ENCODE results near the gene PNMT. TPM values are rescaled to one million over a fixed set of nuclear protein-coding genes. Genes with fewer than 3 reads are reported as not detected.

Gene PNMT
- total RNA-seq, 1 experiment from 2014 or later, result 2.4 TPM

DNA sequence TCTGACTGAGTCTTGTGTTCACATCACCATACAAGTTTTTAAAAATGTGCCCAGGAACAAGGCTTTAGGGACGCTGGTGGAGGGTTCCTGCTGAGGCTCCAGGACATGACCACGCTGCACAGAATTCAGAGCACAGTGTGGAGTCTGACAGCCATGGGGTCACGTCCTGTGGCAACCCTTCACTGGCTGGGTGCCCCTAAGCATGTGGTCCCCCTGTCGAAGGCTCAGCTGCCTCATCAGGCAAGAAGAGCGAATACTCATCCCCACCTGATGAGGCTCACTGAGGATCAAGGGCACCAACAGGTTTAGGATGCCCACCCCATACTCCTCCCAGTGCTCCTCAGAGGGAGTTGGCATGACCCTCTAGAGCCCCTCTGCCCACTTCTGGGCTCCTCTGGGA is 5.9 kb downstream of the PNMT start:
- TF ChIP-seq POLR2AphosphoS5 (IDR thresholded peaks at IDR 0.05; ENCODE audit: low read depth, low read length) (no peak), TCF7L2 (IDR thresholded peaks at IDR 0.05; ENCODE audit: low read depth, low read length) (no peak), SIN3A (IDR thresholded peaks at IDR 0.05; ENCODE audit: borderline replicate concordance, insufficient read depth, low read depth, low read length) (no peak)
- TF ChIP-seq, protein P1, sequence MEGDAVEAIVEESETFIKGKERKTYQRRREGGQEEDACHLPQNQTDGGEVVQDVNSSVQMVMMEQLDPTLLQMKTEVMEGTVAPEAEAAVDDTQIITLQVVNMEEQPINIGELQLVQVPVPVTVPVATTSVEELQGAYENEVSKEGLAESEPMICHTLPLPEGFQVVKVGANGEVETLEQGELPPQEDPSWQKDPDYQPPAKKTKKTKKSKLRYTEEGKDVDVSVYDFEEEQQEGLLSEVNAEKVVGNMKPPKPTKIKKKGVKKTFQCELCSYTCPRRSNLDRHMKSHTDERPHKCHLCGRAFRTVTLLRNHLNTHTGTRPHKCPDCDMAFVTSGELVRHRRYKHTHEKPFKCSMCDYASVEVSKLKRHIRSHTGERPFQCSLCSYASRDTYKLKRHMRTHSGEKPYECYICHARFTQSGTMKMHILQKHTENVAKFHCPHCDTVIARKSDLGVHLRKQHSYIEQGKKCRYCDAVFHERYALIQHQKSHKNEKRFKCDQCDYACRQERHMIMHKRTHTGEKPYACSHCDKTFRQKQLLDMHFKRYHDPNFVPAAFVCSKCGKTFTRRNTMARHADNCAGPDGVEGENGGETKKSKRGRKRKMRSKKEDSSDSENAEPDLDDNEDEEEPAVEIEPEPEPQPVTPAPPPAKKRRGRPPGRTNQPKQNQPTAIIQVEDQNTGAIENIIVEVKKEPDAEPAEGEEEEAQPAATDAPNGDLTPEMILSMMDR (IDR thresholded peaks at IDR 0.05), result no peak
- TF ChIP-seq, protein P2, sequence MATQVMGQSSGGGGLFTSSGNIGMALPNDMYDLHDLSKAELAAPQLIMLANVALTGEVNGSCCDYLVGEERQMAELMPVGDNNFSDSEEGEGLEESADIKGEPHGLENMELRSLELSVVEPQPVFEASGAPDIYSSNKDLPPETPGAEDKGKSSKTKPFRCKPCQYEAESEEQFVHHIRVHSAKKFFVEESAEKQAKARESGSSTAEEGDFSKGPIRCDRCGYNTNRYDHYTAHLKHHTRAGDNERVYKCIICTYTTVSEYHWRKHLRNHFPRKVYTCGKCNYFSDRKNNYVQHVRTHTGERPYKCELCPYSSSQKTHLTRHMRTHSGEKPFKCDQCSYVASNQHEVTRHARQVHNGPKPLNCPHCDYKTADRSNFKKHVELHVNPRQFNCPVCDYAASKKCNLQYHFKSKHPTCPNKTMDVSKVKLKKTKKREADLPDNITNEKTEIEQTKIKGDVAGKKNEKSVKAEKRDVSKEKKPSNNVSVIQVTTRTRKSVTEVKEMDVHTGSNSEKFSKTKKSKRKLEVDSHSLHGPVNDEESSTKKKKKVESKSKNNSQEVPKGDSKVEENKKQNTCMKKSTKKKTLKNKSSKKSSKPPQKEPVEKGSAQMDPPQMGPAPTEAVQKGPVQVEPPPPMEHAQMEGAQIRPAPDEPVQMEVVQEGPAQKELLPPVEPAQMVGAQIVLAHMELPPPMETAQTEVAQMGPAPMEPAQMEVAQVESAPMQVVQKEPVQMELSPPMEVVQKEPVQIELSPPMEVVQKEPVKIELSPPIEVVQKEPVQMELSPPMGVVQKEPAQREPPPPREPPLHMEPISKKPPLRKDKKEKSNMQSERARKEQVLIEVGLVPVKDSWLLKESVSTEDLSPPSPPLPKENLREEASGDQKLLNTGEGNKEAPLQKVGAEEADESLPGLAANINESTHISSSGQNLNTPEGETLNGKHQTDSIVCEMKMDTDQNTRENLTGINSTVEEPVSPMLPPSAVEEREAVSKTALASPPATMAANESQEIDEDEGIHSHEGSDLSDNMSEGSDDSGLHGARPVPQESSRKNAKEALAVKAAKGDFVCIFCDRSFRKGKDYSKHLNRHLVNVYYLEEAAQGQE (IDR thresholded peaks at IDR 0.05; ENCODE audit: insufficient read depth in 1 of 2, low read depth in 2 of 2, low read length in 1 of 2), result no peak
- BruUV-seq (replicated peaks), result no TSS peak
- in situ Hi-C loops (cut with HindIII; ENCODE audit: low pct_unique_long_range_greater_than_20kb, low sequenced_read_pairs) (no loop called here), intact Hi-C loops (cut with micrococcal nuclease; ENCODE audit: unreplicated experiment) (loop anchor here (5.0 kb wide), 1 partner anchor 52 kb away; no protein-coding TSS in a partner anchor)
- POLR2A ChIA-PET, result no interaction called here
- DNase-seq (ENCODE audit: low read depth, low spot score) (no peak), ATAC-seq (no peak)
- CTCF ChIA-PET, result no interaction called here
- Histone ChIP-seq H3K27me3 (ENCODE audit: control insufficient read depth, insufficient read depth, low read length) (no peaks in the 10 kb centered on the region), H3K36me3 (ENCODE audit: control insufficient read depth, insufficient read depth, low read length) (no peaks in the 10 kb centered on the region), H3K27ac (ENCODE audit: low read length) (no peak overlapping the region), H3K4me1 (ENCODE audit: control insufficient read depth, insufficient read depth, low read length) (peaks cover 5% of the 10 kb centered on the region; the same call in 1 of the 2 replicates), H3K9me3 (ENCODE audit: control insufficient read depth, insufficient read depth, low read depth, low read length) (no peaks in the 10 kb centered on the region), H3K4me3 (ENCODE audit: low read depth in 2 of 2, low read length in 2 of 2) (no peak overlapping the region)

DNA sequence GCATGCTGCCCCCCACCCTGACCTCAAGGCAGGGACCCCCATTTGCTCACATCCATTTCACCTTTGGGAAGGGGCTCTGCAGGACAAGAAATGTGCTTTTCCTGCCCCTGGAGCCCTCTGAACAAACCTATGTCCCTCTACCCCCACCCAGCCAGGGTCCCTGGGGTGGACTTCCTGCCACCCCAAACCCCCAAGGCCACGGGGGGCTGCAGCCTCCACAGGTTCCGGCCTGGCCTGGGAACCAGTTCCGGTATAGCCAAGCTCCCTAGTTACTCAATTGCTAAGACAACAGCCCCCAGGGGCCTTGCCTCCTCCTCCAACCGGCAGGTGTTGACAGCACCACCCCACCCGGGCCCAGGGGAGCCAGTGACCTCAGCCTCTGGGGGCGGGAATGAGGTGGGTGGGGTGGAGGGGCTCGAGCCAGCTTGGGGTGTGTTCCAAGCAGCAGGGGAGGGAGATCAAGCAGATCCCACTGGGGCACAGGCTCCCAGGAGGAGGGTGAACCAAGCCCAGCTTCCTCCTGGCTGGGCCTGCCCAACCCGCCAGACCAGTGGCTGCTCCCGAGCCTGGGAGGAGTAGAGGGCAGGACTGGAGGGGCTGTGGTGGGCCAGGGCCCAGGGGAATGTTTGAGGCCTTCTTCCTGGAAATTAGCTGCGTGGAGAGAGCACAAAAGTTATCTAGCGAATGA is 6.6 kb downstream of the PNMT start:
- Histone ChIP-seq H3K27ac (ENCODE audit: low read length) (no peak overlapping the region), H3K27me3 (ENCODE audit: control insufficient read depth, insufficient read depth, low read length) (no peaks in the 10 kb centered on the region), H3K36me3 (ENCODE audit: control insufficient read depth, insufficient read depth, low read length) (no peaks in the 10 kb centered on the region), H3K9me3 (ENCODE audit: control insufficient read depth, insufficient read depth, low read depth, low read length) (no peaks in the 10 kb centered on the region), H3K4me3 (ENCODE audit: low read depth in 2 of 2, low read length in 2 of 2) (no peak overlapping the region), H3K4me1 (ENCODE audit: control insufficient read depth, insufficient read depth, low read length) (peaks cover 5% of the 10 kb centered on the region; the same call in 1 of the 2 replicates)
- in situ Hi-C loops (cut with HindIII; ENCODE audit: low pct_unique_long_range_greater_than_20kb, low sequenced_read_pairs), result no loop called here
- no TSS peak for BruUV-seq (replicated peaks)
- ATAC-seq (no peak), DNase-seq (ENCODE audit: low read depth, low spot score) (no peak)
- intact Hi-C loops (cut with micrococcal nuclease; ENCODE audit: unreplicated experiment), result loop anchor here (5.0 kb wide), 1 partner anchor 53 kb away; no protein-coding TSS in a partner anchor
- TF ChIP-seq, protein P1 (IDR thresholded peaks at IDR 0.05), result no peak
- TF ChIP-seq POLR2AphosphoS5 (IDR thresholded peaks at IDR 0.05; ENCODE audit: low read depth, low read length) (no peak), TCF7L2 (IDR thresholded peaks at IDR 0.05; ENCODE audit: low read depth, low read length) (no peak), SIN3A (IDR thresholded peaks at IDR 0.05; ENCODE audit: borderline replicate concordance, insufficient read depth, low read depth, low read length) (no peak)
- TF ChIP-seq, protein P2 (IDR thresholded peaks at IDR 0.05; ENCODE audit: insufficient read depth in 1 of 2, low read depth in 2 of 2, low read length in 1 of 2), result no peak
- ChIA-PET CTCF (no interaction called here), POLR2A (interaction anchor here (0.6 kb wide), 1 partner anchor 40 kb away, joined by 3 read pairs; no protein-coding TSS in a partner anchor)
